GM10266 (cell line): ENCODE results near the gene ATP7A.
A peak's percentile ranks its signal among the peaks of the same experiment; 100 is the strongest.
"Not testable (repeated sequence)": the region's sequence is repeated elsewhere in the genome, so short reads cannot be mapped to it uniquely, and the experiment has no call there.

Experiments used
- DNase-seq: peaks from one replicate; pipeline ENCODE4 v3.0.0; 2012; ENCODE audit errors: extremely low spot score
- TF ChIP-seq, protein P1 (sequence below): IDR thresholded peaks from 2 replicates; pipeline ENCODE4 v1.5.1; 2012; ENCODE audit warnings: mild to moderate bottlenecking, low read depth; ENCODE audit not compliant: control insufficient read depth, insufficient read depth; ENCODE audit errors: missing control alignments

The ATP7A gene

DNA sequence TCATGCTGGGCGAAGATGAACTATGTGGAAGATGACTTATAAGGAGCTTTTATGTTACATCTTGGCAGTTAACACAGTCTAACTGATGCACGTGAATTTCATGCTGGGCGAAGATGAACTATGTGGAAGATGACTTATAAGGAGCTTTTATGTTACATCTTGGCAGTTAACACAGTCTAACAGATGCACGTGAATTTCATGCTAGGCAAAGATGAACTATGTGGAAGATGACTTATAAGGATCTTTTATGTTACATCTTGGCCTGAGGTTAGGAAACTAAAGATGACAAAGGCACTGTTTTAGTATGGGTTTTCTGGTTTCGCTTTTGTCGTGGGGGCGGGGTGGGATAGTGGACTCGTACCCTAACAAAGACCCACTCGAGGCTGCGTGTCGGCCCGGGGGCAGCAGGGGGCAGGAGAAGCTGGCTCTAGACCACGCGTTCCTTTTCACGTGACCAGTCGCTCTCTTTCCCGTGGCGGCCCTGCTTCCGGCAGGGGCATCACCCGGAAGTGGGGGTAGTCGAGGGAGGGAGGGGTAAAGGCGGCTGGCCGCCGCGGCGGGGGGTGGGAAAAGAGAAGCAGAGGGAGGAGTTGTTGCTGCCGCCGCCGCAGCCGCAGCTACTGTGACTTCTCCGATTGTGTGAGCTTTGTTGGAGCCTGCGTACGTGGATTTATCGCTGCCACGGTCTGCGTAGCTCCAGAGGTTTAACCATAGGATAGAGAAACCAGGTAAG lies at the start of gene ATP7A:
TSS of gene ATP7A (plus strand) at position 586 of the 733 bp plus-strand sequence. CDS start 60,949 bp downstream, outside the sequence.
- TF ChIP-seq, protein P1, sequence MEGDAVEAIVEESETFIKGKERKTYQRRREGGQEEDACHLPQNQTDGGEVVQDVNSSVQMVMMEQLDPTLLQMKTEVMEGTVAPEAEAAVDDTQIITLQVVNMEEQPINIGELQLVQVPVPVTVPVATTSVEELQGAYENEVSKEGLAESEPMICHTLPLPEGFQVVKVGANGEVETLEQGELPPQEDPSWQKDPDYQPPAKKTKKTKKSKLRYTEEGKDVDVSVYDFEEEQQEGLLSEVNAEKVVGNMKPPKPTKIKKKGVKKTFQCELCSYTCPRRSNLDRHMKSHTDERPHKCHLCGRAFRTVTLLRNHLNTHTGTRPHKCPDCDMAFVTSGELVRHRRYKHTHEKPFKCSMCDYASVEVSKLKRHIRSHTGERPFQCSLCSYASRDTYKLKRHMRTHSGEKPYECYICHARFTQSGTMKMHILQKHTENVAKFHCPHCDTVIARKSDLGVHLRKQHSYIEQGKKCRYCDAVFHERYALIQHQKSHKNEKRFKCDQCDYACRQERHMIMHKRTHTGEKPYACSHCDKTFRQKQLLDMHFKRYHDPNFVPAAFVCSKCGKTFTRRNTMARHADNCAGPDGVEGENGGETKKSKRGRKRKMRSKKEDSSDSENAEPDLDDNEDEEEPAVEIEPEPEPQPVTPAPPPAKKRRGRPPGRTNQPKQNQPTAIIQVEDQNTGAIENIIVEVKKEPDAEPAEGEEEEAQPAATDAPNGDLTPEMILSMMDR = peak; percentile 65
- DNase-seq = peak; percentile 70

DNA sequence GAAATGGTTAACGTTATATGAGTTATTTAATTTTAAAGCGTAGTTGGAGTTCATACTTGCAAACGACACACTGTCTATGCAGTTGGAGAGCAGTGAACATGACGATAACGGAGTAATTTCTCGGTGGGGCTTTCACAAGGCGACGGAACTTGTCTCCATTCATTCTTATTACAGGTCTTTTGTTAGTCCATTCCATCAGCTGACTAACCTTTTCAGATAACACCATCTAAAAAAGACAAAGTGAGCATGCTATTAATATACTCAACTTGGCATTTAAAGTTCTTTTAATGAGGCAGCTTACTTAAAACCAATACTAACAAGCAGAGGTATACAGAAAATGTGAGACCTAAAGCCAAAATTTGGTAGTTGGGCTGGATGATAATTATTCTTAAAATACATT lies 35.1 kb upstream of the ATP7A start:
- TF ChIP-seq, protein P1 = no peak
- no peak for DNase-seq

DNA sequence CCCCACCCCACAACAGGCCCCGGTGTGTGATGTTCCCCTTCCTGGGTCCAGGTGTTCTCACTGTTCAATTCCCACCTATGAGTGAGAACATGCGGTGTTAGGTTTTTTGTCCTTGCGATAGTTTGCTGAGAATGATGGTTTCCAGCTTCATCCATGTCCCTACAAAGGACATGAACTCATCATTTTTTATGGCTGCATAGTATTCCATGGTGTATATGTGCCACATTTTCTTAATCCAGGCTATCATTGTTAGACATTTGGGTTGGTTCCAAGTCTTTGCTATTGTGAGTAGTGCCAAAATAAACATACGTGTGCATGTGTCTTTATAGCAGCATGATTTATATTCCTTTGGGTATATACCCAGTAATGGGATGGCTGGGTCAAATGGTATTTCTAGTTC lies 29.1 kb upstream of the ATP7A start:
- not testable (repeated sequence) for DNase-seq

DNA sequence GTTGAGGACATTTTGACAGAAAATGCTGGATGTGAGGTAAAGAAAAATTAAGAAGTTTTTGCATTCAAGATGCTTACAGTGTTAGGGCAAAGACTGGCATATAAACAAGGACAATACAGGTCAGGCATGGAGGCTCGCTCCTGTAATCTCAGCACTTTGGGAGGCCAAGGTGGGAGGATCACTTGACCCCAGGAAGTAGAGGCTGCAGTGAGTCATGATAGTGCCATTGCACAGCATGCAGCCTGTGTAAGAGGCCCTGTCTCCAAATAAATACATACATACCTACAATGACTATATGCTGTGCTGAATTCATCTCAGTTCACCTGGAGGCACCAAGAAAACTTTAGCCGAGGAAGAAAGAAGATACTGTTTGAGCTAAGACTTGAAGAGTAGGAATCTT lies 17.6 kb upstream of the ATP7A start:
- no peak for DNase-seq
- TF ChIP-seq, protein P1 = no peak

DNA sequence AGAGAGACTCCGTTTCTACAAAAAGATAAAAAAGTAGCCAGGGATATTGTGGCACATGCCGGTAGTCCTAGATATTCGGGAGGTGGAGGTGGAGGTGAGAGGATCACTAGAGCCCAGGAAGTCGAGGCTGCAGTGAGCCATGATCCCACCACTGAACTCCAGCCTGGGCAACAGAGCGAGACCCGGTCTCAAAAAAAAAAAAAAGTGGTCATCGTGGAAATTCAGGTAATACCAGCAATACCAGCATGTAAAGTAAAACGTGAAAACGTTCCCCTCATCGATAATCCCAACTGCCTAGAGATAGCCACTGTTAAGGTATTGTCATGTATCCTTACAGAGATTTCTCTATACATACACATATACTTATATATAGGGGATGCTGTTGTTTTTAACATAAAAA lies 16.8 kb upstream of the ATP7A start:
- TF ChIP-seq, protein P1 = no peak
- no peak for DNase-seq

DNA sequence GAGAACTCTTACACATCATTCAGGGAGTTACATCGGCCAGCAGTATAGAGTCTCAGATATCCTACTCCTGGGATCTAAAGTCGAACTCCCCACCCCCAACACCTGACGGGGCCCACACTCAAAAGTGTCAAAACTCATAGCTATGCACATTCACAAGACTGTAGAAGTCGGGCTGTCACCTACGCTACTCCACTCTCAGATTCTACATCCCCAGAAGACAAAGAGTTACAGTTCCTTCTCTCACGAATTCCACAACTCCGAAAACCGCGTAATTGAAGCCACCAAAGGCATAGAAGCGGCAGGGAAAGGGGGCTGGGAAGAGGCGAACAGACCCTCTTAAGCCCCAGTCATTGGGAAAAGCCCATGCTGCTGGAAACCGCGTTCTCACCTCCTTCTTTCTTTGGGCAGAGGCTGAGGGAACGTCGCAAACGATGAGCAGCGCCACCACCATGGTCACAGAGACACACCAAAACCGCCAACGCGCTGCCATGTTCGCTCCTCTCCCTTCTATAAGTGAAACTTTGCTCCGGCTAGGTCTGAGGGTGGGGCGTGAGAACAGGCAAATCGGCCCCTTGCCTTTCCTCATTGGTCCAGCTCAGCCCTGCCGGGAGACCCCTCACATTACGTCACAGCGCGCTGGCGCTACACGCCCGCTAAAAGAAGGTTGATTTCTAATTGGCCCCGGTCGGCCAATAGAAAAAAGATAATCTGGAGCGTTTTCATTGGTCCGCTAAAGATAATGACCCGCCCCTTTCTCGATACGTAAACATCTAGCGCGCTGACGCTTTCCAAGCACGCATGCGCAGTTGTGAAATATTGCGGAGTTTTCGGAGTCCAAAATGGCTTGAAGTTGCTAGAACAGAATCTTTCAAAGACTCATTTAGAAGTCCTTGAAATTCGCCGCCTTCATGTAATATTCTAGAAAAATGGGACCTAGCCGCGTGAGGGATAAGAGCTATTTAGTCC lies 15.3 kb upstream of the ATP7A start, which contains the start of gene MAGT1:
TSS of gene MAGT1 (minus strand) at position 515 of the 966 bp plus-strand sequence. CDS start at position 490, 25 bp downstream.
- TF ChIP-seq, protein P1 = peak; percentile 24
- peak; percentile 69 for DNase-seq

DNA sequence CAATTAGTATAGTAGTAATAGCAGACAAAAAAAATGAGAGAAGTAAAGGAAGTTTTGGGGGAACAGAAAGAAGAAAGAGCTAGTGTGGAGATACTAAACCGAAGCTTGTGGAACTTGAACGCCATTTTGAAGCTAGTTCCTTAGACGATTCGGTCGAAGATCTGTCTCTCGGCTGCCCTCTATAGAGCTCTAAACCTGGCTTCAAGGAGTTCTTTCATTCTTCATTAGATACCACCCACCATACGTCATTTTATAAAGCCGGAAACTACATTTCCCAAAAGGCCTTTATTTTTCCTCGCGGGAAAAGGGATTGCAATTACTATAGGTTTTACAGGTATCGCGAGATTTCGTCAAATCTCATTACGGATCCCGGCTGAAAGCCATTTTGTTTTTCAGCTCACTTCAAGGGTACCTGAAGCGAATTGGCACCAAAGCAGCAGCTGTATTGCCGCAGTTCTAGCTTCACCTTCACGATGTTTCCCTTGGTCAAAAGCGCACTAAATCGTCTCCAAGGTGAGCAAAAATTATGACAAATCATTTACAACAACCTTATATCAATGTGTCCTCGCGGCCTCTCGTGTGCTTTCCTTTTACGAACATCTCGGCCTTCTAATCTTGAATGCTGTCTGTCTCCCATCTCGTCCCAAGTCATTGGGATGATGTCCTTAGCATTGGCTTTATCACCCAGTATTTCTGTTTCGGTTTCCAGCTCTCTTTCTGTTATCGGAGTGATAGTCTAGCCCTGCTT lies 11.2 kb upstream of the ATP7A start, which contains the start of gene COX7B:
TSS of gene COX7B (plus strand) at position 388 of the 748 bp plus-strand sequence. CDS start at position 474, 86 bp downstream.
- DNase-seq = peak; percentile 44
- TF ChIP-seq, protein P1 = peak; percentile 42
